OCI-LY3 (cell line): ENCODE data around the gene PSMC3IP.

Source experiments
- EZH2phosphoT487 ChIP-seq: fragments of 200-600 bp; shearing (Covaris generic); IDR thresholded peaks from 2 replicates; pipeline ENCODE4 v1.6.1; 2018; ENCODE audit warnings: antibody characterized with exemption, mixed run types, low read depth
- TF ChIP-seq, protein P1 (sequence below): fragments of 200-600, 300-600 bp; sonication (generic); IDR thresholded peaks from 2 replicates; pipeline ENCODE4 v1.5.1; 2014; ENCODE audit warnings: antibody characterized with exemption, low read length, low read depth

DNA sequence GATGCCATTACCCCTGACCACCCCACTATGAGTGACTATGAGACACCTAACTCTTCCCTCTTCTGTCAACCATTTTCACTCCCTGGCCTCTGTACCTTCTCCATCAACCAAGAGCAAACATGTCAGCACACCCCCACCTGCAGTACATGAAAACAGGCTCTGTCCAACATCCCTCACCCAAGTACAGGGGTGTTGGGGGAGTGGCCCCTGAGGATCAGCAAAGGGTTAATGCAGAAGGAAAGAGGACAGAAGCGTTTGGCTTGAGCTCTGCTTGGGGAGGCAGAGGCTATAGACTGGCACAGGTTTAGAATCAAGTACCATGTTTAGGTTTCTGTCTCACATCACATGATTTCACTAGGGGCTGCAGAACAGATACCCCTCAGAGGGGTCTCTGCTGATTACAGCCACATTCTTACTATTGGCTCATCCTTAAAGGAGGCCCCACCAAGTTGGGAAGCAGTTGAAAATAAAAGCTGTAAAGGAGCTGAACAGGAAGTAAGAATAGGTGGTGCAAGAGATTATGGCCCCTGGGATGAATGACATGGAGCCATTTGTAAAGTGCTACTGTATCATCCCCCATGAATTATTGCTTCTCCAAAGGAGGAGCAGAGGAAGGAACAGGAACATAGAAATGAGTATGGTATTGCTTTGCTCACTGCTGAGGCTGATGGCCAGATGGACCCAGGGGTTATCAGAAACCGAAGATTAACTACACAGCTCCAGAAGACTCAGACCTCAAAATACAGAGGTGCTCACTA lies 2.4 kb upstream of the PSMC3IP start:
- TF ChIP-seq, protein P1, sequence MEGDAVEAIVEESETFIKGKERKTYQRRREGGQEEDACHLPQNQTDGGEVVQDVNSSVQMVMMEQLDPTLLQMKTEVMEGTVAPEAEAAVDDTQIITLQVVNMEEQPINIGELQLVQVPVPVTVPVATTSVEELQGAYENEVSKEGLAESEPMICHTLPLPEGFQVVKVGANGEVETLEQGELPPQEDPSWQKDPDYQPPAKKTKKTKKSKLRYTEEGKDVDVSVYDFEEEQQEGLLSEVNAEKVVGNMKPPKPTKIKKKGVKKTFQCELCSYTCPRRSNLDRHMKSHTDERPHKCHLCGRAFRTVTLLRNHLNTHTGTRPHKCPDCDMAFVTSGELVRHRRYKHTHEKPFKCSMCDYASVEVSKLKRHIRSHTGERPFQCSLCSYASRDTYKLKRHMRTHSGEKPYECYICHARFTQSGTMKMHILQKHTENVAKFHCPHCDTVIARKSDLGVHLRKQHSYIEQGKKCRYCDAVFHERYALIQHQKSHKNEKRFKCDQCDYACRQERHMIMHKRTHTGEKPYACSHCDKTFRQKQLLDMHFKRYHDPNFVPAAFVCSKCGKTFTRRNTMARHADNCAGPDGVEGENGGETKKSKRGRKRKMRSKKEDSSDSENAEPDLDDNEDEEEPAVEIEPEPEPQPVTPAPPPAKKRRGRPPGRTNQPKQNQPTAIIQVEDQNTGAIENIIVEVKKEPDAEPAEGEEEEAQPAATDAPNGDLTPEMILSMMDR, result no peak
- no peak for TF ChIP-seq EZH2phosphoT487
